B cell (primary cell): ENCODE results near the gene SLCO1A2.

Experiments
- EZH2 ChIP-seq: IDR thresholded peaks from 2 replicates; pipeline ENCODE4 v1.6.1; 2012; ENCODE audit warnings: borderline replicate concordance, low read depth, mild to moderate bottlenecking, moderate library complexity, low read length; ENCODE audit not compliant: insufficient read depth, poor library complexity, severe bottlenecking
- TF ChIP-seq, protein P1 (sequence below): fragments of 200-600 bp; IDR thresholded peaks from one replicate; pipeline ENCODE4 v1.8.0; 2022; ENCODE audit warnings: antibody characterized with exemption, mild to moderate bottlenecking

DNA sequence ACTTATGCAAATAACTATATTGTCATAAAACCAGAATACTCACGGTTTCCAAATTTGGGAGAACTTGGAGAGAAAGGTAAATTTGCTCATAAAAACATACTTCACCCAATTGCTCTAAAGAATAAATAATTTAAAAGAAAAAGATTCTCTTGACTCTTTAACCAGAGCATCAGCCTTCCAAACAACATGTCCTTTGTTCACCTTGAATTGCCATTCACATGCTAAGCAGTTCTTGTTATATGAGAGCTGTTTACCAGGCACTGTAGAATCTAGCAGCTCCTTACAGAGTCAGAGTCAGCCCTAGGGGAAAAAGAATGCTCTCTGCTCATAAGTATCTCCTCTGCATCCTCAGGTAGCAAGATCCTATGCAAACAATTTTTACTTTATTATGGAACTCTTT lies 10.2 kb downstream of the SLCO1A2 start:
- TF ChIP-seq, protein P1, sequence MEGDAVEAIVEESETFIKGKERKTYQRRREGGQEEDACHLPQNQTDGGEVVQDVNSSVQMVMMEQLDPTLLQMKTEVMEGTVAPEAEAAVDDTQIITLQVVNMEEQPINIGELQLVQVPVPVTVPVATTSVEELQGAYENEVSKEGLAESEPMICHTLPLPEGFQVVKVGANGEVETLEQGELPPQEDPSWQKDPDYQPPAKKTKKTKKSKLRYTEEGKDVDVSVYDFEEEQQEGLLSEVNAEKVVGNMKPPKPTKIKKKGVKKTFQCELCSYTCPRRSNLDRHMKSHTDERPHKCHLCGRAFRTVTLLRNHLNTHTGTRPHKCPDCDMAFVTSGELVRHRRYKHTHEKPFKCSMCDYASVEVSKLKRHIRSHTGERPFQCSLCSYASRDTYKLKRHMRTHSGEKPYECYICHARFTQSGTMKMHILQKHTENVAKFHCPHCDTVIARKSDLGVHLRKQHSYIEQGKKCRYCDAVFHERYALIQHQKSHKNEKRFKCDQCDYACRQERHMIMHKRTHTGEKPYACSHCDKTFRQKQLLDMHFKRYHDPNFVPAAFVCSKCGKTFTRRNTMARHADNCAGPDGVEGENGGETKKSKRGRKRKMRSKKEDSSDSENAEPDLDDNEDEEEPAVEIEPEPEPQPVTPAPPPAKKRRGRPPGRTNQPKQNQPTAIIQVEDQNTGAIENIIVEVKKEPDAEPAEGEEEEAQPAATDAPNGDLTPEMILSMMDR = no peak
- no peak for TF ChIP-seq EZH2
